ENCODE data around the gene UBA6. TPM values are rescaled to one million over a fixed set of nuclear protein-coding genes. Genes with fewer than 3 reads are reported as not detected.

The UBA6 gene
- total and polyA plus RNA-seq, 9 of the 15 experiments (the other 6 are each of a cell fraction or from before 2014, with no cell fraction given): 22.9 to 139 (median 94.6) TPM

- TF ChIP-seq U2AF2 (optimal IDR thresholded peaks at IDR 0.05; ENCODE audit: low read depth, low read length) (no peak), NFRKB (IDR thresholded peaks at IDR 0.05; ENCODE audit: low read depth) (peak; percentile 78), ZBTB7A (IDR thresholded peaks at IDR 0.05; ENCODE audit: borderline replicate concordance, control insufficient read depth, low read depth, low read length) (no peak), PHF20 (IDR thresholded peaks at IDR 0.05; ENCODE audit: partially characterized antibody) (peak; percentile 2), ZNF766 (CRISPR knock-in tag; conservative IDR thresholded peaks at IDR 0.05) (peak; percentile 20; the same call in 1 of the 2 replicates), POLR2H (tag; IDR thresholded peaks at IDR 0.05; ENCODE audit: low read depth) (peak; percentile 7; the same call in 1 of the 2 replicates), ZKSCAN8 (CRISPR knock-in tag; IDR thresholded peaks at IDR 0.05) (peak; percentile 32; the same call in 1 of the 2 replicates), ZFX (CRISPR knock-in tag; IDR thresholded peaks at IDR 0.05) (peak; percentile 68; the same call in 1 of the 2 replicates), ZNF197 (CRISPR knock-in tag; IDR thresholded peaks at IDR 0.05; ENCODE audit: low read depth) (0 out of 2 replicates have a peak, but pooled peaks have one; percentile 54)
These were observed 124.9 kb downstream of the UBA6 start (continued) for GRCh38 chr4:67576059-67576466.

- H4K20me1 ChIP-seq (replicated peaks; ENCODE audit: control insufficient read depth, insufficient read depth, low read length): no peaks in the 10 kb centered on the region
- TSS peak; percentile 85 for BruUV-seq (replicated peaks)
- H3K9me1 ChIP-seq (ENCODE audit: control insufficient read depth, insufficient read depth, low read length): no peaks in the 10 kb centered on the region
- peak overlapping the region; percentile 23; the same call in 1 of the 2 replicates for H3K4me3 ChIP-seq
- H3K27me3 ChIP-seq (ENCODE audit: control insufficient read depth in 2 of 2, insufficient read depth in 2 of 2, low read length in 2 of 2): no peaks in the 10 kb centered on the region
- peak; percentile 35 to 76 (median 50) for DNase-seq (ENCODE audit: extremely low read depth in 1 of 4, low spot score in 3 of 4)
- peak overlapping the region; percentile 94 for H3K27ac ChIP-seq (ENCODE audit: extremely low read depth, low read depth, low read length)
- peaks cover 3 to 54% of the 10 kb centered on the region in 2 experiments; a peak in 3 of 5 replicates for H3K4me1 ChIP-seq (replicated peaks in 1 of 2; ENCODE audit: control insufficient read depth in 2 of 2, insufficient read depth in 2 of 2, low read length in 2 of 2)
- peak overlapping the region; percentile 96 for H2AFZ ChIP-seq (ENCODE audit: low read depth, low read length)
- in situ Hi-C loops (cut with MboI): no loop called here
- CTCF ChIA-PET (ENCODE audit: low intra/inter-chr PET ratio): no interaction called here
- FAIRE-seq: peak; percentile 69
- WGBS (ENCODE audit: insufficient coverage, low coverage, missing lambda C conversion rate): under 1% methylated on average over 13 of the region's 13 CpGs
- peak overlapping the region; percentile 76 for H3K4me2 ChIP-seq (ENCODE audit: insufficient read depth, low read length)
- H3K79me2 ChIP-seq (ENCODE audit: control insufficient read depth, insufficient read depth, low read length): no peaks in the 10 kb centered on the region
- POLR2A ChIA-PET: interaction anchor here (0.6 to 1.5 kb wide), 3 partner anchors 19 to 23 kb away, joined by 4 read pairs; no protein-coding TSS in a partner anchor
- no peaks in the 10 kb centered on the region; the same call in 1 of the 2 replicates for H3K9me3 ChIP-seq (replicated peaks; ENCODE audit: control insufficient read depth, insufficient read depth, low read depth, low read length)
- H3K9ac ChIP-seq (ENCODE audit: insufficient read depth in 1 of 2, low read depth in 2 of 2, low read length in 2 of 2): peak overlapping the region in 1 of 2 experiments; percentile 77; a peak in 3 of 4 replicates
- intact Hi-C loops (cut with micrococcal nuclease): loop anchor here (1.0 to 2.0 kb wide), 2 partner anchors 23 to 30 kb away; partner anchors contain the start of gene CENPC
- ATAC-seq: peak; percentile 74
- H3K36me3 ChIP-seq (ENCODE audit: control insufficient read depth, insufficient read depth, low read length): no peaks in the 10 kb centered on the region; the same call in 2 of the 3 replicates
- TF ChIP-seq FIP1L1 (IDR thresholded peaks at IDR 0.05; ENCODE audit: low read depth, low read length, poor library complexity, severe bottlenecking) (no peak), TEAD2 (tag; IDR thresholded peaks at IDR 0.05) (no peak), ZNF717 (CRISPR knock-in tag; IDR thresholded peaks at IDR 0.05) (0 out of 2 replicates have a peak, but pooled peaks have one; percentile 16), FOXJ2 (tag; IDR thresholded peaks at IDR 0.05) (peak; percentile 31; the same call in 1 of the 2 replicates), SMAD2 (IDR thresholded peaks at IDR 0.05; ENCODE audit: low read depth, low read length) (no peak), SPI1 (IDR thresholded peaks at IDR 0.05; ENCODE audit: borderline replicate concordance, low read depth, low read length) (peak; percentile 87), MIER1 (IDR thresholded peaks at IDR 0.05; ENCODE audit: low read depth) (no peak), MEIS2 (IDR thresholded peaks at IDR 0.05; ENCODE audit: partially characterized antibody) (peak; percentile 28), STAT5A (IDR thresholded peaks at IDR 0.05; ENCODE audit: borderline replicate concordance, low read length) (peak; percentile 4; the same call in 1 of the 2 replicates), FOSL1 (tag; conservative IDR thresholded peaks at IDR 0.05) (no peak), ETV1 (tag; conservative IDR thresholded peaks at IDR 0.05; ENCODE audit: low read depth) (peak; percentile 9; the same call in 1 of the 2 replicates), HMGN3 (IDR thresholded peaks at IDR 0.05; ENCODE audit: borderline replicate concordance, extremely low read depth, insufficient read length, low read depth, low read length) (no peak), SOX6 (IDR thresholded peaks at IDR 0.05) (peak; percentile 66)
These were observed 125.5 kb downstream of the UBA6 start for GRCh38 chr4:67575232-67576058.

All from K562 (cell line).